H1 (cell line): ENCODE measurements around the gene ZNF598. TPM values are rescaled to one million over a fixed set of nuclear protein-coding genes. Genes with fewer than 3 reads are reported as not detected.
A peak's percentile ranks its signal among the peaks of the same experiment; 100 is the strongest.

ENCODE experiments used
- CTCF ChIA-PET: fragments of 300-600 bp; sonication (Branson Sonifier 250); formaldehyde crosslinking; loops from one replicate; lab custom pipeline; 2021; ENCODE audit not compliant: partially characterized antibody; lab: Charles Lee
- POLR2A ChIA-PET: fragments of 300-600 bp; sonication (Branson Sonifier 250); formaldehyde crosslinking; loops from one replicate; lab custom pipeline; 2021; ENCODE audit warnings: inconsistent platforms; ENCODE audit not compliant: partially characterized antibody; lab: Charles Lee
- DNase-seq, 2 experiments: peaks; one replicate each; pipeline versions ENCODE4 v3.0.0 to v3.0.0-alpha.2; 2010 to 2022; ENCODE audit warnings: low spot score in 2 of 2, low read depth in 1 of 2, mixed read lengths in 1 of 2
- FAIRE-seq: peaks from 2 replicates; lab custom pipeline; 2011; peaks lifted over from hg19 to GRCh38; lab: Jason Lieb, UNC
- H2AFZ ChIP-seq: 2 replicates; pipeline ENCODE4 v1.8.1; 2012; ENCODE audit warnings: low read length, inconsistent platforms
- H2AK5ac ChIP-seq: 2 replicates; pipeline ENCODE4 v1.6.1; 2013; ENCODE audit warnings: low read depth, low read length
- H2BK120ac ChIP-seq: replicated peaks from 2 replicates; pipeline ENCODE3; 2013; ENCODE audit warnings: low read depth, low read length, inconsistent platforms
- H2BK12ac ChIP-seq: 2 replicates; pipeline ENCODE4 v1.6.1; 2013; ENCODE audit warnings: low read depth, low read length
- H2BK15ac ChIP-seq: 2 replicates; pipeline ENCODE4 v1.6.1; 2013; ENCODE audit warnings: low read length
- H2BK20ac ChIP-seq: 2 replicates; pipeline ENCODE4 v1.6.1; 2013; ENCODE audit warnings: low read length
- H2BK5ac ChIP-seq: 2 replicates; pipeline ENCODE4 v1.6.1; 2013; ENCODE audit warnings: low read depth, low read length
- H3K14ac ChIP-seq: 2 replicates; pipeline ENCODE4 v1.6.1; 2013; ENCODE audit warnings: inconsistent platforms; ENCODE audit not compliant: insufficient read length
- H3K18ac ChIP-seq: 2 replicates; pipeline ENCODE4 v1.6.1; 2013; ENCODE audit warnings: low read length; ENCODE audit errors: extremely low read depth
- H3K23ac ChIP-seq: 2 replicates; pipeline ENCODE4 v1.6.1; 2013; ENCODE audit warnings: inconsistent platforms; ENCODE audit not compliant: insufficient read length
- H3K23me2 ChIP-seq: 2 replicates; pipeline ENCODE4 v1.6.1; 2013; ENCODE audit warnings: low read depth, low read length
- H3K27ac ChIP-seq: 2 replicates; pipeline ENCODE4 v1.6.1; 2011; ENCODE audit warnings: low read depth, low read length, inconsistent platforms
- H3K27me3 ChIP-seq, 4 experiments: replicated peaks in 1 of 4; 1 replicate in 1 of 4; 2 replicates in 3 of 4; pipeline versions ENCODE4 v1.6.1 to v1.8.1; 2011 to 2013; ENCODE audit warnings: low read length in 3 of 4, mild to moderate bottlenecking in 3 of 4, inconsistent platforms in 2 of 4, mixed read lengths in 2 of 4, moderate library complexity in 1 of 4; ENCODE audit not compliant: control insufficient read depth in 3 of 4, insufficient read depth in 3 of 4; ENCODE audit errors: extremely low read depth in 1 of 4
- H3K36me3 ChIP-seq, 4 experiments: 2 replicates each; pipeline versions ENCODE4 v1.6.1 to v1.8.1; 2011 to 2013; ENCODE audit warnings: mild to moderate bottlenecking in 4 of 4, low read length in 3 of 4, moderate library complexity in 2 of 4, control low read depth in 1 of 4, inconsistent platforms in 1 of 4; ENCODE audit not compliant: insufficient read depth in 4 of 4, control insufficient read depth in 2 of 4
- H3K4ac ChIP-seq: replicated peaks from 2 replicates; pipeline ENCODE3; 2013; ENCODE audit warnings: low read length, low read depth, mixed read lengths, inconsistent platforms; ENCODE audit not compliant: insufficient read length
- H3K4me1 ChIP-seq, 4 experiments: replicated peaks in 1 of 4; 1 replicate in 1 of 4; 2 replicates in 3 of 4; pipeline versions ENCODE4 v1.6.1 to v1.8.1; 2011 to 2013; ENCODE audit warnings: low read length in 3 of 4, inconsistent platforms in 2 of 4, mixed read lengths in 1 of 4; ENCODE audit not compliant: insufficient read depth in 4 of 4, control insufficient read depth in 3 of 4
- H3K4me2 ChIP-seq, 2 experiments: 2 replicates each; pipeline versions ENCODE4 v1.6.1 to v1.8.1; 2011 to 2013; ENCODE audit warnings: low read depth in 2 of 2, low read length in 2 of 2, control low read depth in 1 of 2, inconsistent platforms in 1 of 2, mild to moderate bottlenecking in 1 of 2; ENCODE audit not compliant: insufficient read depth in 1 of 2
- H3K4me3 ChIP-seq, 4 experiments: fragments of 200-600, 300-600 bp in 1 of 4; sonication (generic), shearing (Covaris generic), sonication (Bioruptor Twin) in 1 of 4; 2 replicates each; pipeline versions ENCODE4 v1.5.1 to v1.8.1; 2011 to 2016; ENCODE audit warnings: low read length in 4 of 4, low read depth in 3 of 4, control low read depth in 2 of 4, inconsistent platforms in 2 of 4, mild to moderate bottlenecking in 2 of 4, mixed read lengths in 1 of 4, moderate library complexity in 1 of 4; ENCODE audit not compliant: insufficient read depth in 2 of 4; ENCODE audit errors: extremely low read depth in 1 of 4
- H3K56ac ChIP-seq: replicated peaks from 2 replicates; pipeline ENCODE3; 2013; ENCODE audit warnings: low read depth, mild to moderate bottlenecking, mixed read lengths, low read length, inconsistent platforms; ENCODE audit not compliant: insufficient read length
- H3K79me1 ChIP-seq: 2 replicates; pipeline ENCODE4 v1.6.1; 2013; ENCODE audit warnings: low read depth, low read length, control low read depth
- H3K79me2 ChIP-seq, 2 experiments: 2 replicates each; pipeline versions ENCODE4 v1.6.1 to v1.8.1; 2012 to 2013; ENCODE audit warnings: low read length in 2 of 2, mild to moderate bottlenecking in 2 of 2, inconsistent platforms in 1 of 2; ENCODE audit not compliant: insufficient read depth in 2 of 2, control insufficient read depth in 1 of 2
- H3K9ac ChIP-seq, 4 experiments: replicated peaks in 1 of 4; 1 replicate in 1 of 4; 2 replicates in 3 of 4; pipeline versions ENCODE4 v1.6.1 to v1.8.1; 2011 to 2013; ENCODE audit warnings: low read depth in 3 of 4, low read length in 3 of 4, control low read depth in 2 of 4, mild to moderate bottlenecking in 2 of 4, moderate library complexity in 2 of 4, inconsistent platforms in 1 of 4; ENCODE audit errors: extremely low read depth in 1 of 4
- H3K9me3 ChIP-seq, 2 experiments: 2 replicates each; pipeline versions ENCODE4 v1.6.1 to v1.8.1; 2012 to 2013; ENCODE audit warnings: mild to moderate bottlenecking in 2 of 2, moderate library complexity in 2 of 2, control low read depth in 1 of 2, inconsistent platforms in 1 of 2, low read depth in 1 of 2, low read length in 1 of 2, mixed read lengths in 1 of 2; ENCODE audit not compliant: insufficient read depth in 2 of 2
- H4K20me1 ChIP-seq, 2 experiments: replicated peaks in 1 of 2; 2 replicates each; pipeline versions ENCODE3 to v1.8.1; 2011 to 2013; ENCODE audit warnings: inconsistent platforms in 2 of 2, low read length in 2 of 2, mild to moderate bottlenecking in 1 of 2; ENCODE audit not compliant: insufficient read depth in 2 of 2, control insufficient read depth in 1 of 2
- H4K5ac ChIP-seq: 2 replicates; pipeline ENCODE4 v1.6.1; 2013; ENCODE audit warnings: low read length, low read depth, mixed read lengths, inconsistent platforms; ENCODE audit not compliant: insufficient read length
- H4K8ac ChIP-seq: 2 replicates; pipeline ENCODE4 v1.8.0; 2013; ENCODE audit warnings: mild to moderate bottlenecking, moderate library complexity, low read length, inconsistent platforms; ENCODE audit not compliant: insufficient read depth; ENCODE audit errors: extremely low read depth
- H4K91ac ChIP-seq: replicated peaks from 2 replicates; pipeline ENCODE3; 2013; ENCODE audit warnings: low read length, mixed read lengths, inconsistent platforms; ENCODE audit not compliant: insufficient read length
- GTF2F1 ChIP-seq: IDR thresholded peaks from 2 replicates; pipeline ENCODE4 v1.6.1; 2012; ENCODE audit warnings: low read depth, low read length, improper control_type of control experiment, borderline replicate concordance
- KDM5A ChIP-seq: fragments of 200-600 bp; IDR thresholded peaks from 2 replicates; pipeline ENCODE4 v1.7.1; 2012; ENCODE audit warnings: mild to moderate bottlenecking, low read length, inconsistent platforms, mixed read lengths
- TCF12 ChIP-seq: IDR thresholded peaks from 2 replicates; pipeline ENCODE4 v1.6.1; 2011; ENCODE audit warnings: low read depth, mild to moderate bottlenecking, low read length
- WGBS, 2 experiments: shearing (Covaris generic) in 1 of 2; methylation state at CpG; one replicate each; pipeline versions ENCODE4 v1.1.6 to v1.1.7; 2013 to 2015; ENCODE audit warnings: low lambda C conversion rate in 2 of 2, mixed read lengths in 2 of 2, inconsistent platforms in 1 of 2, low coverage in 1 of 2, missing lambda C conversion rate in 1 of 2; ENCODE audit not compliant: insufficient replicate concordance in 2 of 2, insufficient coverage in 1 of 2, insufficient read length in 1 of 2; ENCODE audit errors: extremely low coverage in 1 of 2, missing lambda C conversion rate in 1 of 2; 5-methylcytosine and 5-hydroxymethylcytosine counted together
- polyA plus RNA-seq, 7 experiments: library from polyadenylated mRNA; depleted of rRNA in 3 of 7; stranded (reverse) in 5 of 7; unstranded in 2 of 7; fragments of >200 nt in 5 of 7; fragments of 200-250 nt in 2 of 7; gene quantifications; 1 replicate in 5 of 7; 2 replicates in 1 of 7; 4 replicates in 1 of 7; pipeline versions ENCODE4 v1.2.1 to v1.2.3, GENCODE V29; 2011 to 2013; ENCODE audit warnings: missing spikeins in 2 of 7, mixed read lengths in 2 of 7
- total RNA-seq: library from RNA; stranded (reverse); fragmentation: NEBNext Ultra II Directional; extraction: Animal tissue kit (Norgen Biotek cat#: 25700); gene quantifications from 2 replicates; pipeline ENCODE4 v1.2.1, GENCODE V29; 2021
- TF ChIP-seq, protein P1 (sequence below): IDR thresholded peaks from 2 replicates; pipeline ENCODE4 v1.6.1; 2012; ENCODE audit warnings: low read length, inconsistent platforms

The ZNF598 gene
- total and polyA plus RNA-seq, 2 of the 8 experiments (the other 6 are each of a cell fraction or from before 2014, with no cell fraction given), result 29.3 to 47.6 TPM

DNA sequence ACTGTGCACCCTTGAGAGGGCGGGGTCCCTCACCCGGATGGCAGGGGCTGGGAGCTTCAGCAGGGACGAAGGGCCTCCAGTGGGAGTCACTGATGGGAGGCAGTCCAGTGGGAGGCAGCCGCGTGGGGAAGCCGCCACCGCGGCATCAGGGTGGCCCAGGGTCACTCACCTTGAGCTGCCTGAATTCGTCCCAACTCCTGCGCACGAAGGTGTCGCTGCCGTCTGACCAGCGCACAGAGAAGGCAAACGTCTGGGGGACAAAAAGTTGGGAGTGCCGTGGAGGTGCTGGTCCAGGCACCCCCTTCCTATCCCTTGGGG lies 28.9 kb downstream of the ZNF598 start:
- Histone ChIP-seq H2BK20ac (no peak overlapping the region), H3K4me1 (peaks cover 3 to 38% (median 27%) of the 10 kb centered on the region in 4 experiments), H4K8ac (peak overlapping the region; percentile 12; the same call in 1 of the 2 replicates), H3K4me2 (peak overlapping the region; percentile 87 to 91), H3K27me3 (peaks cover 8 to 40% (median 39%) of the 10 kb centered on the region in 4 experiments; a peak in 6 of 7 replicates), H3K23ac (no peak overlapping the region), H3K4ac (no peak overlapping the region), H3K56ac (no peak overlapping the region), H3K79me1 (no peaks in the 10 kb centered on the region), H3K36me3 (peaks cover 6 to 20% (median 12%) of the 10 kb centered on the region in 4 experiments; a peak in 7 of 8 replicates), H4K5ac (no peak overlapping the region), H3K79me2 (peaks cover 0 to 9% of the 10 kb centered on the region in 2 experiments; a peak in 1 of 4 replicates), H3K4me3 (peak overlapping the region in 3 of 4 experiments; percentile 31 to 61 (median 38); a peak in 4 of 8 replicates), H2BK15ac (no peak overlapping the region), H3K9ac (no peak overlapping the region), H4K20me1 (peaks cover under 1 to 13% of the 10 kb centered on the region in 2 experiments), H2BK5ac (no peak overlapping the region), H2AK5ac (no peak overlapping the region), H3K9me3 (no peaks in the 10 kb centered on the region), H3K14ac (no peak overlapping the region), H4K91ac (no peak overlapping the region), H3K23me2 (peaks cover 26% of the 10 kb centered on the region), H2BK12ac (no peak overlapping the region), H2BK120ac (no peak overlapping the region), H3K27ac (no peak overlapping the region), H2AFZ (no peak overlapping the region), H3K18ac (no peak overlapping the region; the same call in 1 of the 2 replicates)
- no peak for FAIRE-seq
- DNase-seq, result no peak
- ChIA-PET CTCF (interaction anchor here (0.6 to 3.1 kb wide), 5 partner anchors 13 to 197 kb away, joined by 3 to 8 read pairs (median 3); partner anchors contain the start of gene RPS2), POLR2A (interaction anchor here (1.0 to 28.2 kb wide), 11 partner anchors 10 to 198 kb away, joined by 3 to 736 read pairs (median 4); partner anchors contain the start of genes NDUFB10, NUBP2, RAB26 and RNF151)
- TF ChIP-seq, protein P1, sequence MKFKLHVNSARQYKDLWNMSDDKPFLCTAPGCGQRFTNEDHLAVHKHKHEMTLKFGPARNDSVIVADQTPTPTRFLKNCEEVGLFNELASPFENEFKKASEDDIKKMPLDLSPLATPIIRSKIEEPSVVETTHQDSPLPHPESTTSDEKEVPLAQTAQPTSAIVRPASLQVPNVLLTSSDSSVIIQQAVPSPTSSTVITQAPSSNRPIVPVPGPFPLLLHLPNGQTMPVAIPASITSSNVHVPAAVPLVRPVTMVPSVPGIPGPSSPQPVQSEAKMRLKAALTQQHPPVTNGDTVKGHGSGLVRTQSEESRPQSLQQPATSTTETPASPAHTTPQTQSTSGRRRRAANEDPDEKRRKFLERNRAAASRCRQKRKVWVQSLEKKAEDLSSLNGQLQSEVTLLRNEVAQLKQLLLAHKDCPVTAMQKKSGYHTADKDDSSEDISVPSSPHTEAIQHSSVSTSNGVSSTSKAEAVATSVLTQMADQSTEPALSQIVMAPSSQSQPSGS, result no peak
- TF ChIP-seq GTF2F1, result no peak
- no peak for TF ChIP-seq TCF12
- no peak for TF ChIP-seq KDM5A
- WGBS, 2 experiments, result 63% methylated on average over 16 of the region's 16 CpGs; no CpG with 5 or more reads in 1 of the 2 experiments
